ENCODE results near the gene CTSL.

CTSL gene

DNA sequence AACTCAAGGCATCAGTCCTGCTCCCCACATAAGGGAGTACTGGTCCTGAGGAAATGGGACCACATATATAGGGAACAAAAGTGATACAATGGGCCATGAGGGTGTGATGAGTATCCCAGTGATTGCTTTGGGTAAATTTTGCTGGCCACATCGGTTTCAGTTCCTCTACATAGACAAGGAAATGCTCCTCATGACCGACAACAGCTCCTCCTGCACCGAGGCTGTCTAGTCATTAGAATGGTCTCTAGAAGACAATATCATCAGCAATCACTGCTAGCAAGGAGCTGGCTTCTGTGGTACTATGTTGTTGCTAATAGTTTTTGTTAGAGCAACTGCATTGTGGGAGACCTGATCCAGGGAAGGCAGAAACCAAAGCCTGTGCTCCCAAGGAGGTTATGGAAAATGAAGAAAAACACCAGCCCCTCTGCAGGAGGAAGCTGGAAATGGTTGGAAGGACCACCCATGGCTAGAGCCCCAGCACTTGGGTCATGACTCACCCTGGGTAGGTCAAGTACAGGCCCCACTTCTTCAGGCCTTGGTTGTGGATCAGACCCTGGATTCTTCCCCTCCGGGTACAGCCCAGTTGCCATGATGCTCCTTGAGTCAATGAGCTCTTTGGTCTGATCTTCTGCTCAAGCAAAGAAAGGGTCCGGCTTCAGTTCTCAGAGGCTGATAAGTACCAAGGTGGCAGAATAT, 3.4 kb upstream of the CTSL start:
- Histone ChIP-seq H3K9ac (ENCODE audit: insufficient read length) (no peak overlapping the region), H3K9me3 (ENCODE audit: low read depth, low read length) (no peaks in the 10 kb centered on the region), H3K4me3 (no peak overlapping the region), H3K36me3 (ENCODE audit: insufficient read depth, low read length) (no peaks in the 10 kb centered on the region), H3K27ac (no peak overlapping the region)
- no peak for DNase-seq (ENCODE audit: low read depth, low spot score)
- TF ChIP-seq EZH2 (IDR thresholded peaks at IDR 0.05) = no peak
- no peak for TF ChIP-seq FOXP2 (optimal IDR thresholded peaks at IDR 0.05; ENCODE audit: control extremely low read depth, extremely low read length, insufficient read depth)
- no peak for TF ChIP-seq POLR2AphosphoS5 (IDR thresholded peaks at IDR 0.05; ENCODE audit: borderline replicate concordance, low read depth, low read length)

- peak overlapping the region; percentile 72 for H3K4me3 ChIP-seq
- no peak for DNase-seq (ENCODE audit: low read depth, low spot score)
- H3K9ac ChIP-seq (ENCODE audit: insufficient read length) = no peak overlapping the region
Measured at GRCh38 chr9:87725356-87725899, 491 bp upstream of the CTSL start.

GRCh38 chr9:87729246-87729645, 3.3 kb downstream of the CTSL start:
- TF ChIP-seq POLR2AphosphoS5 (IDR thresholded peaks at IDR 0.05; ENCODE audit: borderline replicate concordance, low read depth, low read length) (no peak), FOXP2 (optimal IDR thresholded peaks at IDR 0.05; ENCODE audit: control extremely low read depth, extremely low read length, insufficient read depth) (no peak), EZH2 (IDR thresholded peaks at IDR 0.05) (no peak)
- Histone ChIP-seq H3K4me3 (no peak overlapping the region), H3K36me3 (ENCODE audit: insufficient read depth, low read length) (no peaks in the 10 kb centered on the region), H3K9me3 (ENCODE audit: low read depth, low read length) (no peaks in the 10 kb centered on the region), H3K9ac (ENCODE audit: insufficient read length) (no peak overlapping the region), H3K27ac (no peak overlapping the region)
- no peak for DNase-seq (ENCODE audit: low read depth, low spot score)

More at GRCh38 chr9:87725356-87725899, 491 bp upstream of the CTSL start:
- Histone ChIP-seq H3K27ac (no peak overlapping the region), H3K9me3 (ENCODE audit: low read depth, low read length) (no peaks in the 10 kb centered on the region), H3K36me3 (ENCODE audit: insufficient read depth, low read length) (no peaks in the 10 kb centered on the region)
- TF ChIP-seq POLR2AphosphoS5 (IDR thresholded peaks at IDR 0.05; ENCODE audit: borderline replicate concordance, low read depth, low read length) = no peak
- TF ChIP-seq FOXP2 (optimal IDR thresholded peaks at IDR 0.05; ENCODE audit: control extremely low read depth, extremely low read length, insufficient read depth) = peak; percentile 41

GRCh38 chr9:87731321-87731720, 5.4 kb downstream of the CTSL start:
- TF ChIP-seq POLR2AphosphoS5 (IDR thresholded peaks at IDR 0.05; ENCODE audit: borderline replicate concordance, low read depth, low read length) (no peak), EZH2 (IDR thresholded peaks at IDR 0.05) (no peak), FOXP2 (optimal IDR thresholded peaks at IDR 0.05; ENCODE audit: control extremely low read depth, extremely low read length, insufficient read depth) (no peak)
- no peaks in the 10 kb centered on the region for H3K36me3 ChIP-seq (ENCODE audit: insufficient read depth, low read length)
- H3K9ac ChIP-seq (ENCODE audit: insufficient read length) = no peak overlapping the region
- no peak overlapping the region for H3K4me3 ChIP-seq
- no peak overlapping the region for H3K27ac ChIP-seq
- no peak for DNase-seq (ENCODE audit: low read depth, low spot score)
- no peaks in the 10 kb centered on the region for H3K9me3 ChIP-seq (ENCODE audit: low read depth, low read length)

DNA sequence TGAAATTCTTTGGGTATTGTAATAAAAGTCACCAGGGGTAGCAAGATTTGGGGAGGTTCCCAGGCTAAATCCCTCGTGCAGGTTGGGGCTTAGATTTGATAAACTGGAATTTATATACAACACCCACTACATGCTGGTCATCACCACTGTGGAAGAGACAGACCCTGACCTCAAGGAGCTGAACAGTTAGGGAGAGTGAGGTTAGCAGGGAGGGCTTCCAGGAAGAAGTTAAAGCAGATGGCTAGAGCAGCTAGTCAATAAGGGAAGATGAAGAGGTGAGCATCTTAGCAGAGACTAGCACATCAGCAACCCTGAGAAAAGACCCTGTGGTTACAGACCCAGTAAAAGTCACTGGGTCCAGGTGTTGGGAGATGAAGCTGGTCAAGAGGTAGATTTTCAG, 6.4 kb downstream of the CTSL start:
- no peak overlapping the region for H3K9ac ChIP-seq (ENCODE audit: insufficient read length)
- TF ChIP-seq FOXP2 (optimal IDR thresholded peaks at IDR 0.05; ENCODE audit: control extremely low read depth, extremely low read length, insufficient read depth) = no peak
- TF ChIP-seq POLR2AphosphoS5 (IDR thresholded peaks at IDR 0.05; ENCODE audit: borderline replicate concordance, low read depth, low read length) = no peak
- no peak for TF ChIP-seq EZH2 (IDR thresholded peaks at IDR 0.05)
- no peak overlapping the region for H3K4me3 ChIP-seq
- no peak overlapping the region for H3K27ac ChIP-seq
- no peaks in the 10 kb centered on the region for H3K36me3 ChIP-seq (ENCODE audit: insufficient read depth, low read length)
- H3K9me3 ChIP-seq (ENCODE audit: low read depth, low read length) = no peaks in the 10 kb centered on the region; the same call in 1 of the 2 replicates
- no peak for DNase-seq (ENCODE audit: low read depth, low spot score)

- no peaks in the 10 kb centered on the region for H3K36me3 ChIP-seq (ENCODE audit: insufficient read depth, low read length)
- H3K4me3 ChIP-seq = no peak overlapping the region
- H3K27ac ChIP-seq = no peak overlapping the region
- no peak overlapping the region for H3K9ac ChIP-seq (ENCODE audit: insufficient read length)
- TF ChIP-seq FOXP2 (optimal IDR thresholded peaks at IDR 0.05; ENCODE audit: control extremely low read depth, extremely low read length, insufficient read depth) (no peak), POLR2AphosphoS5 (IDR thresholded peaks at IDR 0.05; ENCODE audit: borderline replicate concordance, low read depth, low read length) (no peak), EZH2 (IDR thresholded peaks at IDR 0.05) (no peak)
- no peaks in the 10 kb centered on the region; the same call in 1 of the 2 replicates for H3K9me3 ChIP-seq (ENCODE audit: low read depth, low read length)
- no peak for DNase-seq (ENCODE audit: low read depth, low spot score)
Measured at GRCh38 chr9:87732756-87733155, 6.8 kb downstream of the CTSL start.

- Histone ChIP-seq H3K27ac (no peak overlapping the region), H3K4me3 (no peak overlapping the region), H3K36me3 (ENCODE audit: insufficient read depth, low read length) (no peaks in the 10 kb centered on the region), H3K9ac (ENCODE audit: insufficient read length) (no peak overlapping the region), H3K9me3 (ENCODE audit: low read depth, low read length) (no peaks in the 10 kb centered on the region; the same call in 1 of the 2 replicates)
- TF ChIP-seq POLR2AphosphoS5 (IDR thresholded peaks at IDR 0.05; ENCODE audit: borderline replicate concordance, low read depth, low read length) = no peak
- DNase-seq (ENCODE audit: low read depth, low spot score) = no peak
Measured at GRCh38 chr9:87733273-87734052, 7.5 kb downstream of the CTSL start.

DNA sequence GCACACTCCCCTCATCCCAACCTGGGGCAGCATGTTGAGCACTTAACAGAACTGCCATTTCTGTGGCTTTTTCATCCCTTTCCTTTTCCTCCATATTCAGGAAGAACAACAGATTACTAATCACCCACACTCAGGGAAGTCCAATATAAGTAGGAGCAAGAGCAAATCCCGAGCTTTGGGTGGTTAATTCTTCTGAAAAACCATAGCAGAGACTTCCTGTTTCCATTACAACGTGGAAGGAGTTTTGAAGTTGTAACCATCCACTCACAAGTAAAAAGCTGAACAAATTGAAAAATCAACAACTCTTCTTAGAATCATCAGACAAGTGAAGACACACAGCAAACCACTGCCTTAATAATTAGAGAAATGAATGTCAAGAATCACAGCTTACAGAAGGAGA, 8.2 kb downstream of the CTSL start:
- TF ChIP-seq EZH2 (IDR thresholded peaks at IDR 0.05) (no peak), FOXP2 (optimal IDR thresholded peaks at IDR 0.05; ENCODE audit: control extremely low read depth, extremely low read length, insufficient read depth) (no peak), POLR2AphosphoS5 (IDR thresholded peaks at IDR 0.05; ENCODE audit: borderline replicate concordance, low read depth, low read length) (no peak)
- H3K9ac ChIP-seq (ENCODE audit: insufficient read length) = no peak overlapping the region
- H3K27ac ChIP-seq = no peak overlapping the region
- no peak for DNase-seq (ENCODE audit: low read depth, low spot score)
- no peaks in the 10 kb centered on the region for H3K36me3 ChIP-seq (ENCODE audit: insufficient read depth, low read length)
- no peak overlapping the region for H3K4me3 ChIP-seq
- no peaks in the 10 kb centered on the region; the same call in 1 of the 2 replicates for H3K9me3 ChIP-seq (ENCODE audit: low read depth, low read length)
